ENCODE results near the gene NKPD1.

- no peak for TF ChIP-seq YY1 (IDR thresholded peaks at IDR 0.05; ENCODE audit: low read depth)
- no peak for TF ChIP-seq REST (IDR thresholded peaks at IDR 0.05; ENCODE audit: low read depth)
- TF ChIP-seq ZBTB7A (IDR thresholded peaks at IDR 0.05; ENCODE audit: low read depth), result no peak
- no peak for TF ChIP-seq TCF12 (IDR thresholded peaks at IDR 0.05; ENCODE audit: low read depth)
These were observed 20.2 kb upstream of the NKPD1 start for GRCh38 chr19:45180936-45181335.
